H7 (cell line): Measurements from ENCODE around the gene OSBPL10. TPM values are rescaled to one million over a fixed set of nuclear protein-coding genes. Genes with fewer than 3 reads are reported as not detected.

Source experiments
- DNase-seq: peaks from one replicate; pipeline ENCODE4 v3.0.0; 2012
- H3K27me3 ChIP-seq: 2 replicates; pipeline ENCODE4 v1.6.0; 2011; ENCODE audit warnings: mild to moderate bottlenecking, low read length; ENCODE audit not compliant: control insufficient read depth, insufficient read depth
- H3K36me3 ChIP-seq: replicated peaks from 2 replicates; pipeline ENCODE4 v1.5.1; 2011; ENCODE audit warnings: low read length; ENCODE audit not compliant: control insufficient read depth, insufficient read depth
- H3K4me3 ChIP-seq: 2 replicates; pipeline ENCODE4 v1.5.1; 2011; ENCODE audit warnings: low read depth, mild to moderate bottlenecking, control low read depth, low read length, moderate library complexity; ENCODE audit not compliant: insufficient read depth
- total RNA-seq: library from RNA; depleted of rRNA; stranded (reverse); fragments of >200 nt; shearing (Covaris generic); gene quantifications from 2 replicates; pipeline ENCODE4 v1.2.3, GENCODE V29; 2014

OSBPL10 gene
- total RNA-seq, 1 experiment from 2014 or later, result 29.9 TPM

- Histone ChIP-seq H3K36me3 (no peaks in the 10 kb centered on the region), H3K27me3 (no peaks in the 10 kb centered on the region), H3K4me3 (no peak overlapping the region)
- no peak for DNase-seq
These were observed 69.9 kb downstream of the OSBPL10 start for GRCh38 chr3:31911124-31911523.

- Histone ChIP-seq H3K36me3 (no peaks in the 10 kb centered on the region), H3K4me3 (no peak overlapping the region), H3K27me3 (no peaks in the 10 kb centered on the region)
- DNase-seq, result no peak
These were observed 71.6 kb downstream of the OSBPL10 start for GRCh38 chr3:31909455-31909854.

- DNase-seq, result no peak
- no peaks in the 10 kb centered on the region for H3K36me3 ChIP-seq
- no peak overlapping the region for H3K4me3 ChIP-seq
- no peaks in the 10 kb centered on the region for H3K27me3 ChIP-seq
These were observed 72.5 kb downstream of the OSBPL10 start for GRCh38 chr3:31908391-31909097.

GRCh38 chr3:31906182-31906581, 74.9 kb downstream of the OSBPL10 start:
- Histone ChIP-seq H3K27me3 (no peaks in the 10 kb centered on the region), H3K4me3 (no peak overlapping the region), H3K36me3 (no peaks in the 10 kb centered on the region)
- no peak for DNase-seq

GRCh38 chr3:31903686-31904431, 77.2 kb downstream of the OSBPL10 start:
- Histone ChIP-seq H3K4me3 (no peak overlapping the region), H3K36me3 (no peaks in the 10 kb centered on the region), H3K27me3 (no peaks in the 10 kb centered on the region)
- DNase-seq, result no peak

GRCh38 chr3:31900583-31900982, 80.5 kb downstream of the OSBPL10 start:
- no peak for DNase-seq
- Histone ChIP-seq H3K27me3 (no peaks in the 10 kb centered on the region), H3K36me3 (no peaks in the 10 kb centered on the region), H3K4me3 (no peak overlapping the region)

- Histone ChIP-seq H3K4me3 (no peak overlapping the region), H3K36me3 (no peaks in the 10 kb centered on the region), H3K27me3 (no peaks in the 10 kb centered on the region)
- peak; percentile 26 for DNase-seq
These were observed 84.2 kb downstream of the OSBPL10 start for GRCh38 chr3:31896648-31897433.

- DNase-seq, result no peak
- H3K27me3 ChIP-seq, result no peaks in the 10 kb centered on the region
- no peak overlapping the region for H3K4me3 ChIP-seq
- no peaks in the 10 kb centered on the region for H3K36me3 ChIP-seq
These were observed 85.0 kb downstream of the OSBPL10 start for GRCh38 chr3:31896026-31896425.

- Histone ChIP-seq H3K27me3 (no peaks in the 10 kb centered on the region), H3K4me3 (no peak overlapping the region), H3K36me3 (no peaks in the 10 kb centered on the region)
- no peak for DNase-seq
These were observed 85.6 kb downstream of the OSBPL10 start for GRCh38 chr3:31895471-31895870.

GRCh38 chr3:31892916-31893573, 88.0 kb downstream of the OSBPL10 start:
- H3K36me3 ChIP-seq, result no peaks in the 10 kb centered on the region
- DNase-seq, result no peak
- H3K27me3 ChIP-seq, result no peaks in the 10 kb centered on the region
- H3K4me3 ChIP-seq, result no peak overlapping the region

GRCh38 chr3:31892500-31892899, 88.6 kb downstream of the OSBPL10 start:
- Histone ChIP-seq H3K36me3 (no peaks in the 10 kb centered on the region), H3K27me3 (no peaks in the 10 kb centered on the region), H3K4me3 (no peak overlapping the region)
- no peak for DNase-seq

- no peak for DNase-seq
- H3K27me3 ChIP-seq, result no peaks in the 10 kb centered on the region
- no peaks in the 10 kb centered on the region for H3K36me3 ChIP-seq
- no peak overlapping the region for H3K4me3 ChIP-seq
These were observed 89.1 kb downstream of the OSBPL10 start for GRCh38 chr3:31891876-31892455.

- no peak for DNase-seq
- Histone ChIP-seq H3K36me3 (no peaks in the 10 kb centered on the region), H3K4me3 (no peak overlapping the region), H3K27me3 (no peaks in the 10 kb centered on the region)
These were observed 90.2 kb downstream of the OSBPL10 start for GRCh38 chr3:31890742-31891469.

- no peak for DNase-seq
- no peaks in the 10 kb centered on the region for H3K27me3 ChIP-seq
- no peak overlapping the region for H3K4me3 ChIP-seq
- H3K36me3 ChIP-seq, result no peaks in the 10 kb centered on the region
These were observed 91.1 kb downstream of the OSBPL10 start for GRCh38 chr3:31890007-31890406.
